Heart right ventricle (tissue), 16 donors: Measurements from ENCODE around the gene C17orf78. TPM values are rescaled to one million over a fixed set of nuclear protein-coding genes. Genes with fewer than 3 reads are reported as not detected.
"Not testable (repeated sequence)": the region's sequence is repeated elsewhere in the genome, so short reads cannot be mapped to it uniquely, and the experiment has no call there.

ENCODE experiments used
- ATAC-seq, 8 donors: fragments of 200-7000 bp; cut with Tn5 transposase; one replicate each; pipeline ENCODE4 v1.9.1; 2020; ENCODE audit warnings: mild to moderate bottlenecking in 8 of 8, moderate library complexity in 8 of 8, moderate number of reproducible peaks in 1 of 8
- DNase-seq, 2 donors: peaks; one replicate each; pipeline ENCODE4 v3.0.0-alpha.2; 2020
- H3K27ac ChIP-seq, 10 donors: fragments of 200-600 bp; sonication (generic) in 2 of 10; one replicate each; pipeline versions ENCODE4 v1.5.0 to v1.8.0; 2020 to 2022; ENCODE audit warnings: mild to moderate bottlenecking in 3 of 10
- H3K27me3 ChIP-seq, 7 donors: fragments of 200-600 bp; one replicate each; pipeline ENCODE4 v1.8.0; 2021 to 2022; ENCODE audit warnings: mild to moderate bottlenecking in 2 of 7
- H3K36me3 ChIP-seq, 9 donors: fragments of 200-600 bp; sonication (generic) in 1 of 9; one replicate each; pipeline versions ENCODE4 v1.5.0 to v1.8.0; 2020 to 2022; ENCODE audit warnings: mild to moderate bottlenecking in 2 of 9
- H3K4me1 ChIP-seq, 9 donors: fragments of 200-600 bp; sonication (generic) in 1 of 9; one replicate each; pipeline versions ENCODE4 v1.5.0 to v1.8.0; 2020 to 2022; ENCODE audit warnings: mild to moderate bottlenecking in 4 of 9
- H3K4me3 ChIP-seq, 10 donors: fragments of 200-600 bp; sonication (generic) in 2 of 10; one replicate each; pipeline versions ENCODE4 v1.5.0 to v1.8.0; 2020 to 2022; ENCODE audit warnings: mild to moderate bottlenecking in 7 of 10, moderate library complexity in 2 of 10
- H3K9me3 ChIP-seq, 11 donors: fragments of 200-600 bp in 10 of 11; sonication (generic) in 2 of 11; one replicate each; pipeline versions ENCODE4 v1.5.0 to v1.8.0; 2013 to 2022; ENCODE audit warnings: mild to moderate bottlenecking in 2 of 11, control low read depth in 1 of 11, moderate library complexity in 1 of 11
- WGBS, 2 donors: extraction: QIAGEN DNeasy Blood & Tissue Kit; methylation state at CpG; one replicate each; pipeline ENCODE4 v1.1.7; 2013; ENCODE audit warnings: inconsistent platforms in 1 of 2; 5-methylcytosine and 5-hydroxymethylcytosine counted together
- intact Hi-C, 10 donors: fragments of 100-400 bp; cut with DNase I; formaldehyde crosslinking; loops; one replicate each; pipeline versions ENCODE4 v1.11.1 to v1.14.2; 2022
- polyA plus RNA-seq, 2 donors: library from polyadenylated mRNA; stranded (reverse); fragments of 200-250 nt; gene quantifications; one replicate each; pipeline ENCODE4 v1.2.3, GENCODE V29; 2013
- total RNA-seq, 10 donors: library from RNA; stranded (reverse); fragmentation: NEBNext Ultra II Directional in 3 of 10; extraction: Animal tissue kit (Norgen Biotek cat#: 25700) in 3 of 10; gene quantifications; one replicate each; pipeline versions ENCODE4 v1.2.1 to v1.2.4, GENCODE V29; 2021 to 2023
- TF ChIP-seq, protein P1 (sequence below), 9 donors: fragments of 200-600 bp; sonication (generic) in 2 of 9; IDR thresholded peaks; one replicate each; pipeline versions ENCODE4 v1.5.0 to v1.8.0; 2021 to 2022; ENCODE audit warnings: antibody characterized with exemption in 9 of 9, mild to moderate bottlenecking in 5 of 9, moderate library complexity in 1 of 9
- donor health status: Arrhythmogenic right ventricular cardiomyopathy.
- donor health status: ischemic (EF 13 %, LVEDD 7.1; RV severe dilation, severe dysfunction).
- donor health status: healthy with polysubstance abuse.
- donor health status: DM: no; HTN: yes; CAD: no.
- donor health status: DM: no; HTN: no; CAD: no.
- donor health status: ischemic (EF 25% LVEDD 6.9; RV normal size, moderate dysfunction).
- donor health status: ischemic (EF 25% LVEDD 5.7; RV mildly dilated, moderate dysfunction).
- donor health status: healthy.
- donor health status: DM: yes; HTN: yes; CAD: no.
- donor health status: Ischemic cardiomyopathy.
- donor health status: ischemic (EF 35%, LVEDD 5.7; RV mildly dilated, moderate dysfunction).
- donor health status: nonischemic (EF 11% LVEDD 7.7; RV severe dilation, severe dysfunction).
- donor health status: DM: yes; HTN: yes; CAD: no.
- donor health status: PGD.
- donor health status: ischemic (EF 29% LVEDD 5.4; RV normal size, mild dysfunction).
- donor health status: nonischemic (EF 23%, LVEDD 6.1; RV moderate dilation, normal function).

Gene C17orf78
- total and polyA plus RNA-seq, 12 donors = not detected

DNA sequence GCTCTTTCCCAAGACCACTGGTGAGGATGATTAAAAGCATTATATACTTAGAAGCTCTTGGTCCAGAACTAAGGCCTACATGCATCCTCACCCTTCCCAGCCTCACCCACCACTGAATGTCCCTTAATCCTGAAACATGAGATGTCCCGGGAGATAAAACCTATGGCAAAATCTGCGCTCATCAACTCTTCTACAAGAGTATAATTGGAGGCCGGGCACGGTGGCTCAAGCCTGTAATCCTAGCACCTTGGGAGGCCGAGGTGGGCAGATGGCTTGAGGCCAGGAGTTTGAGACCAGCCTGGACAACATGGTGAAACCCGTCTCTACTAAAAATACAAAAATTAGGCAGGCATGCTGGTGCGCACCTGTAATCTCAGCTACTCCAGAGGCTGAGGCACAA lies 17.6 kb downstream of the C17orf78 start:
- ATAC-seq (no peak), DNase-seq (no peak)
- WGBS, 2 donors = 97% methylated on average over 7 of the region's 7 CpGs
- Histone ChIP-seq H3K9me3 (no peaks in the 10 kb centered on the region), H3K27ac (no peak overlapping the region), H3K27me3 (no peaks in the 10 kb centered on the region), H3K36me3 (no peaks in the 10 kb centered on the region), H3K4me1 (peaks cover 0 to 24% (median 10%) of the 10 kb centered on the region in 9 donors), H3K4me3 (no peak overlapping the region)
- TF ChIP-seq, protein P1, sequence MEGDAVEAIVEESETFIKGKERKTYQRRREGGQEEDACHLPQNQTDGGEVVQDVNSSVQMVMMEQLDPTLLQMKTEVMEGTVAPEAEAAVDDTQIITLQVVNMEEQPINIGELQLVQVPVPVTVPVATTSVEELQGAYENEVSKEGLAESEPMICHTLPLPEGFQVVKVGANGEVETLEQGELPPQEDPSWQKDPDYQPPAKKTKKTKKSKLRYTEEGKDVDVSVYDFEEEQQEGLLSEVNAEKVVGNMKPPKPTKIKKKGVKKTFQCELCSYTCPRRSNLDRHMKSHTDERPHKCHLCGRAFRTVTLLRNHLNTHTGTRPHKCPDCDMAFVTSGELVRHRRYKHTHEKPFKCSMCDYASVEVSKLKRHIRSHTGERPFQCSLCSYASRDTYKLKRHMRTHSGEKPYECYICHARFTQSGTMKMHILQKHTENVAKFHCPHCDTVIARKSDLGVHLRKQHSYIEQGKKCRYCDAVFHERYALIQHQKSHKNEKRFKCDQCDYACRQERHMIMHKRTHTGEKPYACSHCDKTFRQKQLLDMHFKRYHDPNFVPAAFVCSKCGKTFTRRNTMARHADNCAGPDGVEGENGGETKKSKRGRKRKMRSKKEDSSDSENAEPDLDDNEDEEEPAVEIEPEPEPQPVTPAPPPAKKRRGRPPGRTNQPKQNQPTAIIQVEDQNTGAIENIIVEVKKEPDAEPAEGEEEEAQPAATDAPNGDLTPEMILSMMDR (IDR thresholded peaks at IDR 0.05) = no peak
- intact Hi-C loops = no loop called here

DNA sequence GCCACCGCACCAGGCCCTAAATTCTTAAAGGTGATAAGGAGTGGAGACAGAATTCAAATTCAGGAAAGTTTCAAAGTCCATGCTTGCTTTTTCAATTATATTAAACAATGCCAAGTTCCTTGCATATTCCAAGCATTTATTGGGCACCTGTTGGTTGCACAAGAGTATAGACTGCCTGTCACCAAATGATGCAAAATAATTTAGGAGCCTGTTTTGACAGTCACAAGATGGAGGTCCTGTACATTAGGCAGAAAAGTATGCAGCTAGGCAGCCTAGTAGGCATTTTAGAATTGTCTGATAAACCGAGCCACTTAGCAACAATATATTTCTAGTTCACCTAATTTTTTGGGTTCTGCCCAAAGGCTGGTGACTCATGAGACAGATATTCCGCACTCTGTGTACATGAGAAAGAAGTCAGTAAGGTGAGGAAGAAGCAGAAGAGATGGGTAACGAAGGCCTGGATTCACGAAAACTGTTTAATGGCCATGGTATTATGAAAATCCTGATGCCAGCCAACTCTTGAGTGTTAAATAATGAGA lies 23.5 kb downstream of the C17orf78 start:
- TF ChIP-seq, protein P1 (IDR thresholded peaks at IDR 0.05) = no peak
- intact Hi-C loops = no loop called here
- 92 to 96% methylated on average over 5 of the region's 5 CpGs for WGBS, 2 donors
- Histone ChIP-seq H3K36me3 (no peaks in the 10 kb centered on the region), H3K27me3 (no peaks in the 10 kb centered on the region), H3K27ac (no peak overlapping the region), H3K4me3 (no peak overlapping the region), H3K9me3 (no peaks in the 10 kb centered on the region), H3K4me1 (peaks cover 0 to 6% (median 0%) of the 10 kb centered on the region in 9 donors)
- DNase-seq = no peak
- no peak for ATAC-seq

DNA sequence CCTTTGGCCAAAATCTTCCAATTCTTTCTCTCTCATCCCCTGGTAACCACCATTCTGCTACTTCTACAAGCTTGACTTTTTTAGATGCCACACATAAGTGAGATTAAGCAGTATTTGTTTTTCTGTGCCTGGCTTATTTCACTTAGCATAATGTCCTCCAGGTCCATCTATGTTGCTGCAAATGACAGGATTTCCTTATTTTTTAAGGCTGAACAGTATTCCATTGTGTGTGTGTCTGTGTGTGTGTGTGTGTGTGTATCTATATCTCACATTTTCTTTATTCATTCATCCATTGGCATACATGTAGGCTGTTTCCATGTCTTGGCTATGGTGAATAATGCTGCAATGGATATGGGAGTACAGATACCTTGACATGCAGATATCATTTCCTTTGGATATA lies 24.7 kb downstream of the C17orf78 start:
- ATAC-seq = no peak
- intact Hi-C loops = loop anchor here in 1 of 10 donors (10.0 kb wide), 1 partner anchor 94 kb away; no protein-coding TSS in a partner anchor
- H3K4me1 ChIP-seq = peaks cover 0 to 15% (median 6%) of the 10 kb centered on the region in 9 donors
- no peaks in the 10 kb centered on the region for H3K27me3 ChIP-seq
- no peak overlapping the region for H3K4me3 ChIP-seq
- H3K36me3 ChIP-seq = no peaks in the 10 kb centered on the region
- DNase-seq = no peak
- H3K27ac ChIP-seq = no peak overlapping the region
- TF ChIP-seq, protein P1 (IDR thresholded peaks at IDR 0.05) = no peak
- no peaks in the 10 kb centered on the region for H3K9me3 ChIP-seq

DNA sequence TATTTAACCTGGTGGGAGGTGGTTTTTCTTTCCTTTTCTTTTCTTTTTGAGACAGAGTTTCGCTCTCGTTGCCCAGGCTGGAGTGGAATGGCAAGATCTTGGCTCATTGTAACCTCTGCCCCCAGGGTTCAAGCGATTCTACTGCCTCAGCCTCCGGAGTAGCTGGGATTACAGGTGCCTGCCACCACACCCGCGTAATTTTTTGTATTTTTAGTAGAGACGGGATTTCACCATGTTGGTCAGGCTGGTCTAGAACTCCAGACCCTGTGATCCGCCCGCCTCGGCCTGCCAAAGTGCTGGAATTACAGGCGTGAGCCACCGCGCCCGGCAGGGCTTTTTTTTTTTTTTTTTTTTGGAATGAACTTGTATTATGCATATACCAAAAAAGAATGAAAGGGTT lies 29.7 kb downstream of the C17orf78 start:
- not testable (repeated sequence) for H3K36me3 ChIP-seq, DNase-seq, H3K27me3 ChIP-seq, H3K27ac ChIP-seq, H3K9me3 ChIP-seq, ATAC-seq
- intact Hi-C loops = loop anchor here in 3 of 10 donors (5.0 to 10.0 kb wide), 3 partner anchors 33 to 89 kb away; no protein-coding TSS in a partner anchor
- Histone ChIP-seq H3K4me1 (peaks cover 0 to 29% (median 14%) of the 10 kb centered on the region in 9 donors), H3K4me3 (peak overlapping the region in 7 of 10 donors; percentile 66 to 96 (median 76))
- 69 to 78% methylated on average over 14 of the region's 14 CpGs for WGBS, 2 donors

DNA sequence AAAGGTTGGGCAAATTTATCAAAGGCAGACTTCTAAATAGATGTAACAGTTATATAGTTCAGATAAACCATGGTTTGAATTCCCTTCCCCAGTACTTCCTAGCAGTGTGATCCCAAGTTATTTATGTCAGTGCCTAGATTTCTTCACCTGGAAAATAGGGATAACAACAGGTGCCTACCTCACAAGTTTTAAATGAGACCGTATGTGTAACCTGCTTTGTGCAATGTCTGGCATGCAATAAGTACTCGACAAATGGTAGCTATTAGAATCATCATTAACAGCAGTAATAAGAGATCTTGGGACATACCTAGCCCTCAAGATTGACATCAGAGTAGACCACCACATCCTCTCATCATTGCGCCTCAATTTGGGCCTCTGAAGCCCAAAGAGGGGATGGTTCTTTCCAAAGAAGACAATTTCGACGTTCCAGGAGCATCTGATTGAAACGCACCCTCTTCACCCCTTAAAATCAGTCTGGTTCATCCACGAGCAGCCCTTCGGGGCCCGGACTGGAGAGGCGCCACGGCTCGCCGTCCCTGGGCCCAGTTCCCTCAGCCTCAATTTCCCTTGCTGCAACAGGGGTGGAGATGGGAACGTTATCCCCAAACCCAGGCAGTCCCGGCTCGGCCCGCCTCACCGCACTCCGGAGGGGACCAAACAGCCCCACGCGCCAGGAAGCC lies 30.3 kb downstream of the C17orf78 start:
- ATAC-seq = peak in 3 of 8 donors; percentile 48 to 60 (median 57)
- Histone ChIP-seq H3K27me3 (no peaks in the 10 kb centered on the region), H3K9me3 (no peaks in the 10 kb centered on the region), H3K27ac (peak overlapping the region; percentile 80 to 96 (median 91)), H3K36me3 (peaks cover 0 to 14% (median under 1%) of the 10 kb centered on the region in 9 donors), H3K4me1 (peaks cover 0 to 29% (median 14%) of the 10 kb centered on the region in 9 donors), H3K4me3 (peak overlapping the region; percentile 43 to 96 (median 74))
- TF ChIP-seq, protein P1 (IDR thresholded peaks at IDR 0.05) = no peak
- intact Hi-C loops = loop anchor here in 3 of 10 donors (2.0 to 10.0 kb wide), 4 partner anchors 34 to 89 kb away; partner anchors contain the start of gene DUSP14 (in 1 of the 3)
- WGBS, 2 donors = 0 to 1% methylated on average over 21 of the region's 21 CpGs
- no peak for DNase-seq
